HEK293T (cell line): ENCODE measurements around the gene UBASH3A.

Experiments
- CTCF ChIA-PET: fragments of 350-600 bp; formaldehyde crosslinking; extraction: SDS; loops from one replicate; lab custom pipeline; 2021; ENCODE audit warnings: antibody characterized with exemption, inconsistent platforms; lab: Yijun Ruan, JAX
- POLR2A ChIA-PET: fragments of 350-600 bp; formaldehyde crosslinking; extraction: SDS; loops from one replicate; lab custom pipeline; 2020; ENCODE audit warnings: antibody characterized with exemption, inconsistent platforms; lab: Yijun Ruan, JAX
- DNase-seq: peaks from one replicate; pipeline ENCODE4 v3.0.0; 2012; ENCODE audit warnings: mixed read lengths; ENCODE audit errors: extremely low spot score
- ARNT ChIP-seq: fragments of 450-650 bp; IDR thresholded peaks from 2 replicates; pipeline ENCODE4 v1.6.1; 2017; ENCODE audit warnings: mild to moderate bottlenecking
- BHLHE40 ChIP-seq: fragments of 450-650 bp; IDR thresholded peaks from 2 replicates; pipeline ENCODE4 v1.6.1; 2016; ENCODE audit warnings: mild to moderate bottlenecking, moderate library complexity, borderline replicate concordance
- CTBP1 ChIP-seq: fragments of 450-650 bp; IDR thresholded peaks from 2 replicates; pipeline ENCODE4 v1.6.1; 2016; ENCODE audit warnings: borderline replicate concordance
- ELF4 ChIP-seq: fragments of 450-650 bp; IDR thresholded peaks from 2 replicates; pipeline ENCODE4 v1.6.1; 2017; ENCODE audit warnings: antibody characterized with exemption
- FOXA1 ChIP-seq: fragments of 450-650 bp; IDR thresholded peaks from 2 replicates; pipeline ENCODE4 v1.6.1; 2016; ENCODE audit warnings: mild to moderate bottlenecking
- FOXK2 ChIP-seq: fragments of 450-650 bp; IDR thresholded peaks from 2 replicates; pipeline ENCODE4 v1.6.1; 2016; ENCODE audit warnings: mild to moderate bottlenecking
- FOXM1 ChIP-seq: fragments of 450-650 bp; IDR thresholded peaks from 2 replicates; pipeline ENCODE4 v1.6.1; 2017; ENCODE audit warnings: mild to moderate bottlenecking, borderline replicate concordance
- HDGF ChIP-seq: fragments of 450-650 bp; IDR thresholded peaks from 2 replicates; pipeline ENCODE4 v1.6.1; 2017; ENCODE audit warnings: antibody characterized with exemption, borderline replicate concordance
- L3MBTL2 ChIP-seq: fragments of 450-650 bp; conservative IDR thresholded peaks from 2 replicates; pipeline ENCODE4 v1.6.1; 2016; ENCODE audit warnings: mild to moderate bottlenecking
- LEF1 ChIP-seq: fragments of 450-650 bp; IDR thresholded peaks from 2 replicates; pipeline ENCODE4 v1.6.1; 2017; ENCODE audit warnings: mild to moderate bottlenecking, borderline replicate concordance
- NFRKB ChIP-seq: fragments of 450-650 bp; IDR thresholded peaks from 2 replicates; pipeline ENCODE4 v1.6.1; 2016; ENCODE audit warnings: mild to moderate bottlenecking, moderate library complexity
- PKNOX1 ChIP-seq: fragments of 450-650 bp; IDR thresholded peaks from 2 replicates; pipeline ENCODE4 v1.6.1; 2016
- SP1 ChIP-seq: fragments of 450-650 bp; IDR thresholded peaks from 2 replicates; pipeline ENCODE4 v1.6.1; 2017
- SUZ12 ChIP-seq: fragments of 450-650 bp; IDR thresholded peaks from 2 replicates; pipeline ENCODE4 v1.6.1; 2016; ENCODE audit warnings: mild to moderate bottlenecking
- TARDBP ChIP-seq: fragments of 450-650 bp; IDR thresholded peaks from 2 replicates; pipeline ENCODE4 v1.6.1; 2016
- ZNF384 ChIP-seq: fragments of 450-650 bp; IDR thresholded peaks from 2 replicates; pipeline ENCODE4 v1.6.1; 2016

The UBASH3A gene

GRCh38 chr21:42386034-42386591 is 17.6 kb upstream of the UBASH3A start:
- TF ChIP-seq FOXK2, result no peak
- DNase-seq, result no peak
- ChIA-PET POLR2A (no interaction called here), CTCF (no interaction called here)

GRCh38 chr21:42387164-42387563 is 16.5 kb upstream of the UBASH3A start:
- ChIA-PET POLR2A (no interaction called here), CTCF (no interaction called here)
- DNase-seq, result no peak
- no peak for TF ChIP-seq ARNT
- TF ChIP-seq ZNF384, result no peak
- TF ChIP-seq L3MBTL2, result no peak
- no peak for TF ChIP-seq SP1
- no peak for TF ChIP-seq CTBP1
- TF ChIP-seq HDGF, result no peak
- TF ChIP-seq ELF4, result no peak
- TF ChIP-seq NFRKB, result no peak
- TF ChIP-seq FOXA1, result no peak
- no peak for TF ChIP-seq SUZ12
- no peak for TF ChIP-seq FOXM1
- no peak for TF ChIP-seq TARDBP
- TF ChIP-seq PKNOX1, result no peak

GRCh38 chr21:42387843-42388340 is 15.8 kb upstream of the UBASH3A start:
- TF ChIP-seq L3MBTL2 (no peak), LEF1 (no peak)
- POLR2A ChIA-PET, result no interaction called here
- CTCF ChIA-PET, result no interaction called here
- no peak for DNase-seq

- TF ChIP-seq SP1 (no peak), FOXK2 (no peak), SUZ12 (no peak), TARDBP (no peak), L3MBTL2 (no peak), ELF4 (no peak), PKNOX1 (no peak), FOXM1 (no peak), BHLHE40 (no peak), ARNT (no peak)
- CTCF ChIA-PET, result interaction anchor here (0.5 kb wide), 1 partner anchor 73 kb away, joined by 3 read pairs; no protein-coding TSS in a partner anchor
- POLR2A ChIA-PET, result no interaction called here
- DNase-seq, result no peak
Observed at GRCh38 chr21:42388740-42389448, 14.8 kb upstream of the UBASH3A start.

GRCh38 chr21:42389449-42389835 is 14.3 kb upstream of the UBASH3A start:
- ChIA-PET POLR2A (no interaction called here), CTCF (no interaction called here)
- DNase-seq, result no peak
- TF ChIP-seq CTBP1, result no peak
- no peak for TF ChIP-seq TARDBP
- no peak for TF ChIP-seq HDGF
- TF ChIP-seq SUZ12, result no peak
- TF ChIP-seq FOXK2, result no peak
- TF ChIP-seq NFRKB, result no peak
- TF ChIP-seq FOXM1, result no peak
- no peak for TF ChIP-seq SP1
- no peak for TF ChIP-seq ELF4
- TF ChIP-seq FOXA1, result no peak
- TF ChIP-seq BHLHE40, result no peak
- TF ChIP-seq LEF1, result no peak
- TF ChIP-seq PKNOX1, result no peak
- TF ChIP-seq L3MBTL2, result no peak
- no peak for TF ChIP-seq ZNF384
- no peak for TF ChIP-seq ARNT

GRCh38 chr21:42390193-42390592 is 13.5 kb upstream of the UBASH3A start:
- ChIA-PET POLR2A (no interaction called here), CTCF (no interaction called here)
- TF ChIP-seq ELF4, result no peak
- no peak for TF ChIP-seq PKNOX1
- no peak for TF ChIP-seq TARDBP
- no peak for TF ChIP-seq SUZ12
- TF ChIP-seq NFRKB, result no peak
- TF ChIP-seq ARNT, result no peak
- TF ChIP-seq ZNF384, result no peak
- no peak for TF ChIP-seq FOXK2
- no peak for TF ChIP-seq BHLHE40
- TF ChIP-seq LEF1, result no peak
- no peak for TF ChIP-seq FOXM1
- TF ChIP-seq HDGF, result no peak
- no peak for TF ChIP-seq FOXA1
- TF ChIP-seq L3MBTL2, result no peak
- TF ChIP-seq SP1, result no peak
- no peak for TF ChIP-seq CTBP1
- DNase-seq, result no peak
